T-helper 17 cell (primary cell): ENCODE results near the gene KDM2A. TPM values are rescaled to one million over a fixed set of nuclear protein-coding genes. Genes with fewer than 3 reads are reported as not detected.

Experiments
- ATAC-seq: fragments of 150-1000 bp; cut with Tn5 transposase; 2 replicates; pipeline ENCODE4 v1.10.0; 2021; ENCODE audit warnings: mild to moderate bottlenecking, moderate library complexity
- DNase-seq, 3 donors: peaks; one replicate each; pipeline versions ENCODE4 v3.0.0 to v3.0.0-alpha.2; 2020 to 2021
- H3K9me3 ChIP-seq: one replicate; pipeline ENCODE4 v1.7.0; 2013; ENCODE audit warnings: low read length, mild to moderate bottlenecking; ENCODE audit not compliant: control insufficient read depth, poor library complexity, severe bottlenecking
- H3K27ac Mint-ChIP-seq: one replicate; pipeline ENCODE4 v1.8.0; 2022; ENCODE audit warnings: mild to moderate bottlenecking, moderate library complexity, mixed read lengths
- H3K27me3 Mint-ChIP-seq: one replicate; pipeline ENCODE4 v1.8.0; 2022; ENCODE audit warnings: mixed read lengths
- H3K36me3 Mint-ChIP-seq: one replicate; pipeline ENCODE4 v1.8.0; 2022; ENCODE audit warnings: low read depth, mixed read lengths
- H3K4me1 Mint-ChIP-seq: one replicate; pipeline ENCODE4 v1.8.0; 2022; ENCODE audit warnings: mild to moderate bottlenecking, mixed read lengths
- H3K4me3 Mint-ChIP-seq: one replicate; pipeline ENCODE4 v1.8.0; 2022; ENCODE audit warnings: mild to moderate bottlenecking, moderate library complexity, mixed read lengths
- total RNA-seq, 4 donors: library from RNA in 2 of 4; stranded (reverse) in 2 of 4; gene quantifications; one replicate each; pipeline ENCODE4 v1.2.3 and lab custom pipeline; 2022 to 2026

Gene KDM2A
- total RNA-seq, 2 donors from 2014 or later: 366 to 425 TPM

DNA sequence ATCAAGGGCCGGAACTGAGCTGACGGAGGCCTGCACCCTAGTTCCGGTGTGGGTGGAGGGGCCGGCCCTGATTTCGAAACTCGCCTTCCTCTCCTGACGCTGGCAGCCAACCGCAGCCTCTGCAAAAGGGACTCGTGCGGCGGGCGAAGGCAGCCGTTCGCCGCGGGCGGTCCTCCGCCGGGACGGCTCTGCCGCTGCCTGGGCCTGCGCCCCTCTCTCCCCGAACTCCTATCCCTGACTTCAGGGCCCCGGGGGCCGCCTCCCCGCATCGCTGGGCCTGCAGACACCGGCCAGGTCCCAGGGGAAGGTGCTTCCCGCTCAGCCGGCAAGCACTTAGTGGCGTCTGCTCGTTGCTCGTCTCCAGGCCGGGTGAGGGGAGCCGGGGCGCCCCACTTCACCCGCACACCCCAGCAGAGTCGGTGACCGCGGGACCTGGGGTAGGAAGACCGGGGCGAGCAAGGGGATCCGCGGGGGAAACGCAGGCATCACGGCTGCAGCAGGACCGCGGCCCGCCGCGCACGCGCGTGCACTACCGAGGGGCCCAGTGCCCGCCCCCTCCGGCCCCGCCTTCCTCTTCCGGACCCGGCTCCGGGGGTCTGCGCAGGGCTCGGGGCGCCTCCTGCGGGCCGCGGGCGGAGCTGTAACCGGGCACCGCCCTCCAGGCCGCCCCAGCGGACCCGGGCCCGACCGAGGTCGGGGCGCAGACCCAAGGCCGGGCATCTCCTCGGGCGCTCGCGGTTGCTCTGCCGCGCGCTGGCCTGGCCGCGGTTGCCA, 169.6 kb downstream of the KDM2A start:
- Mint-ChIP-seq H3K27ac (peak overlapping the region; percentile 100), H3K4me1 (peaks cover 50% of the 10 kb centered on the region), H3K27me3 (no peaks in the 10 kb centered on the region), H3K36me3 (no peaks in the 10 kb centered on the region), H3K4me3 (peak overlapping the region; percentile 94)
- DNase-seq (peak; percentile 79 to 89 (median 85)), ATAC-seq (peak; percentile 74)
- H3K9me3 ChIP-seq: no peaks in the 10 kb centered on the region

DNA sequence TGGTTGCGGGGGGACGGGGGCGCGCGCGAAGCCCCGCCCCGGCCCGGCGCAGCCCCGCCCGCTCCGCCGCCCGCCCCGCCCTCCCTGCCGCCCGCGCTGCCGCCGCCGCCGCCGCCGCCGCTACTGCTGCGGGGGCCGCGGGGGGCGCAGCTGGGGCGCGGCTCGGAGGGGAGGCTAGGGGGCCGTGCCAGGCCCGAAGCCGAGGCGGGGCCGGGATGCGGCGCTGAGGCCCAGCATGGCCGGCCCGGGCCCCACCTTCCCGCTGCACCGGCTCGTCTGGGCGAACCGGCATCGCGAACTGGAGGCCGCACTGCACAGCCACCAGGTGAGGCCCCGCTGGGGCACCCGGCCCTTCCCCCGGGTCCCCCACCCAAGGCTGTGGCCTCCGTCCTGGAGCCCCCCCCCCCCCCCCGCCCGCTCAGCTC, 170.2 kb downstream of the KDM2A start, which contains the start of gene ANKRD13D:
Gene ANKRD13D (plus strand): TSS at position 78 of the 425 bp plus-strand sequence. CDS start 158 bp downstream, at position 236.
- ATAC-seq (peak; percentile 47), DNase-seq (no peak)
- H3K9me3 ChIP-seq: no peaks in the 10 kb centered on the region
- peak within 1 kb of the TSS; percentile 95 for H3K4me3 Mint-ChIP-seq
- H3K36me3 Mint-ChIP-seq: no peaks in the 10 kb centered on the region
- peaks cover 54% of the 10 kb centered on the region for H3K4me1 Mint-ChIP-seq
- H3K27me3 Mint-ChIP-seq: no peaks in the 10 kb centered on the region
- H3K27ac Mint-ChIP-seq: peak within 1 kb of the TSS; percentile 100

DNA sequence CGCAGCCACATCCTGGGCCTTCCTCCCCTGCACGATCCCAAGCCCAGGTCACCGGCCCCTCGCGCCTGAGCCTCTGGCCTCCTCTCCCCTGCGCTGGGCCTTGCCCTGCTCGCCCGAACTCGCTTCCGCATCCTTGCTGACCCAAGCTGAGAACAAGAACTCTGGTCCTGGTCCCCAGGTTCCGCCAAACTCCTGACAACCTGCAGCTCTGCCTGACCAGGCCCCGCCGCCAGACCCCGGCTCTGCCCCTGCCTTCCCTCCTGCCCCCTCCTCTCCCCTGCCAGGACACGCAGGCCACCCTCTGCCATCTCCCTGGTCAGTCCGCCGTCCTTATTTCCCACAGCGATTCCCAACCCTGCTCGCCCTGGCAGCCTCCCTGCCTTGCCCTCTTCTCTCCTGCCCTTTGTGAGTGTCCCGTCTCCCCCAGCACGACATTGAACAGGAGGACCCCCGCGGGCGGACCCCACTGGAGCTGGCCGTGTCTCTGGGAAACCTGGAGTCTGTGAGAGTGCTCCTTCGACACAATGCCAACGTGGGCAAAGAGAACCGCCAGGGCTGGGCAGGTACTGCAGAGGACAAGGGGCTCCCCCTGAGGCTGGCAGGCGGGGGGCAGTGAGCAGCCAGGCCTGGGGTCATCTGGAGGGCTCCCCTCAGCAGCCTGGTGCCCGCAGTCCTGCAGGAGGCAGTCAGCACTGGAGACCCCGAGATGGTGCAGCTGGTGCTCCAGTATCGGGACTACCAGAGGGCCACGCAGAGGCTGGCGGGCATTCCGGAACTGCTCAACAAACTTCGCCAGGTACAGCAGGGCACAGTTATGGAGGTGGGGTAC, 170.8 kb downstream of the KDM2A start:
- Mint-ChIP-seq H3K4me1 (peaks cover 55% of the 10 kb centered on the region), H3K27me3 (no peaks in the 10 kb centered on the region), H3K27ac (peak overlapping the region; percentile 83), H3K36me3 (peaks cover under 1% of the 10 kb centered on the region), H3K4me3 (peak overlapping the region; percentile 95)
- no peak for DNase-seq
- no peaks in the 10 kb centered on the region for H3K9me3 ChIP-seq
- no peak for ATAC-seq

DNA sequence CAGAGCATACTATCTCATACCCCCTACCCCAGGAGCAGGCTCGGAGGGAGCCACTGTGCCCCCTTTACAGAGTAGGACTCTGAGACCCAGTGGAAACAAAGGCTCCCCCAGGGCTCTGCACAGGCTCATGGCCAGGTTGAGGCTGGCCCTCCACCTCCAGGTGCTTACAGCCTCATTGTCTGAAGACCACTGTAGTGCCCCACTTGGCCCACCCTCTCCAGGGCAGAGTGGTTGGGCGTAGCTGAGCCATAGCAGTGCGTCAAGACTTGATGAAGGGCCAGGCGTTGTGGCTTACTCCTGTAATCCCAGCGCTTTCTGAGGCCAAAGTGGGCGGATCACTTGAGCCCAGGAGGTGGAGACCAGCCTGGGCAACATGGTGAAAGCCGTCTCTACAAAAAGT, 171.7 kb downstream of the KDM2A start:
- Mint-ChIP-seq H3K36me3 (peaks cover 2% of the 10 kb centered on the region), H3K4me1 (peaks cover 56% of the 10 kb centered on the region), H3K4me3 (peak overlapping the region; percentile 95), H3K27me3 (no peaks in the 10 kb centered on the region), H3K27ac (peak overlapping the region; percentile 94)
- DNase-seq (no peak), ATAC-seq (no peak)
- peaks cover 4% of the 10 kb centered on the region for H3K9me3 ChIP-seq

DNA sequence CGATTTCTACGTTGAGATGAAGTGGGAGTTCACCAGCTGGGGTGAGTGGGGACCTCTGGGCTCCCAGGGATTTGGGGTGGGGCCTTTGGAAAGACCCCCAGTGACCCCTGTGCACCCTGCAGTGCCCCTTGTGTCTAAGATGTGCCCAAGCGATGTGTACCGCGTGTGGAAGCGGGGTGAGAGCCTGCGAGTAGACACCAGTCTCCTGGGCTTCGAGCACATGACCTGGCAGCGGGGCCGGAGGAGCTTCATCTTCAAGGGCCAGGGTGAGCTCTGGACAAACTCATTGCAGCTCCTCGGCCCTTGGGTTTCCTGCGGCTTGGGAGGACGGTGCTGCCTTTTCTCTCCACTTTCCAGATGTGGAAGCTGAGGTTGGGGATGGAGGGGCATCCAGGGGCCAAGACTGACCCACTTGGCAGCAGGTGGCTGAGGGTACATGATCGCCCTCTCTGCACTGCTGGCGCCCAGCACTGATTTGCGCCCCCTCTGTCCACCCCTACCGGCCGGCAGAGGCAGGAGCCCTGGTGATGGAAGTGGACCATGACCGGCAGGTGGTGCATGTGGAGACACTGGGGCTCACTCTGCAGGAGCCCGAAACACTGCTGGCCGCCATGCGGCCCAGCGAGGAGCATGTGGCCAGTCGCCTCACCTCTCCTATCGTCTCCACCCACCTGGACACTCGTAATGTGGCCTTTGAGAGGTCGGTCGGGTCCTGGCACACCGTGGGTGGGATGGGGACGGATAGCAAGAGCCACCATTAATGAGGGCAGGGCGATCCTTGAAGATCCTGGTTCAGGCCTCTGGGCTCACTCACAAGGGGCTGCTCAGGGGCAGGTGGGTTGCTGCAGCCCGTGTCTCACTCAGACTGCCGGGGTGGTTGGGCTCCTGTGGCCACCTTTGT, 172.7 kb downstream of the KDM2A start:
- no peak for DNase-seq
- peaks cover 3% of the 10 kb centered on the region for H3K36me3 Mint-ChIP-seq
- peak overlapping the region; percentile 95 for H3K4me3 Mint-ChIP-seq
- peak overlapping the region; percentile 94 for H3K27ac Mint-ChIP-seq
- H3K9me3 ChIP-seq: peaks cover 6% of the 10 kb centered on the region
- no peaks in the 10 kb centered on the region for H3K27me3 Mint-ChIP-seq
- H3K4me1 Mint-ChIP-seq: peaks cover 52% of the 10 kb centered on the region
- ATAC-seq: no peak

DNA sequence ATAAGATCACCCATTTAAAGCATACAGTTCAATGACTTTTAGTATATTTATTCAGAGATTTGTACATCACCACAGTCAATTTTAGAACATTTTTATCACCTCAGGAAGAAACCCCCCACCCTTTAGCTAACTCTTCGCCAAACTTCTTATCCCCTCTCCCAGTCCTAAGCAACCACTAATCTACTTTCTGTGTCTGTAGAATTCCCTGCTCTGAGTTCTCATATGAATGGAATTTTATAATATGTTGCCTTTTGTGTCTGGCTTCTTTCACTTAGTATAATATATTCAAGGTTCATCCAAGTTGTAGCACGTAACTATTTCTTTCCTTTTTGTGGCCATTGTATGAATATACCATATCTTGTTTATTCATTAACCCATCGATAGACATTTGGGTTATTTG, 173.6 kb downstream of the KDM2A start:
- DNase-seq (no peak), ATAC-seq (no peak)
- Mint-ChIP-seq H3K4me1 (peaks cover 43% of the 10 kb centered on the region), H3K4me3 (peak overlapping the region; percentile 83), H3K27me3 (no peaks in the 10 kb centered on the region), H3K36me3 (peaks cover 6% of the 10 kb centered on the region), H3K27ac (peak overlapping the region; percentile 94)
- H3K9me3 ChIP-seq: peaks cover 6% of the 10 kb centered on the region

DNA sequence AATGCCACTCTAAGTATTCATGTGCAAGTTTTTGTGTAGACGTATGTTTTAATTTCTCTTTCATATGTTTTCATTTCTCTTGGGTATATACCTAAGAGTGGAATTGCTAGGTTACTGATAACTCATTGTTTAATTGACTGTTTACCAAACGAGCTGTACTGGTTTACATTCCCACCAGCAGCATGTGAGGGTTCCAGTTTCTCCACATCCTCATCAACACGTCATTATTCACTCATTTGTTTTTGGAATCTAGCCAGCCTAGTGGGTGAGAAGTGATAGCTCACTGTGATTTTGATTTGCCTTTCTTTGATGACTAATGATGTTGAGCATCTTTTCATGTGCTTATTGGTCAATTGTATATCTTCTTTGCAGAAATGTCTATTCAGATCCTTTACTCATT, 174.0 kb downstream of the KDM2A start:
- Mint-ChIP-seq H3K4me3 (peak overlapping the region; percentile 83), H3K36me3 (peaks cover 6% of the 10 kb centered on the region), H3K27ac (peak overlapping the region; percentile 94), H3K4me1 (peaks cover 40% of the 10 kb centered on the region), H3K27me3 (no peaks in the 10 kb centered on the region)
- peaks cover 6% of the 10 kb centered on the region for H3K9me3 ChIP-seq
- DNase-seq: no peak
- ATAC-seq: no peak

DNA sequence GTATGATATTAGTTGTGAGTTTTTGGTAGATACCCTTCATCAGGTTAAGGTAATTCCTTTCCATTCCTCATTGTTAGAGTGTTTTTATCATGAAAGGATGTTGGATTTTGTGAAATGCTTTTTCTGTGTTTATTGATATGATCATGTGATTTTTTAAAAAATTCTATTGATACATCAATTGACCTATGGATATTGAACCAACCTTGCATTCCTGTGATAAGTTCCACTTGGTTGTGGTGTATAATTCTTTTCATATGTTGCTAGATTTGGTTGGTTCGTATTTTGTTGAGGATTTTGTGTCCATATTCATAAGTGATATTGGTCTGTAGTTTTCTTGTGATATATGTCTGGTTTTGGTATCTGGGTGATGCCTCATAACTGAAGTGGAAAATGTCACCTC, 176.8 kb downstream of the KDM2A start:
- Mint-ChIP-seq H3K4me1 (peaks cover 34% of the 10 kb centered on the region), H3K27me3 (no peaks in the 10 kb centered on the region), H3K4me3 (no peak overlapping the region), H3K36me3 (peaks cover 6% of the 10 kb centered on the region), H3K27ac (peak overlapping the region; percentile 27)
- ATAC-seq (no peak), DNase-seq (no peak)
- H3K9me3 ChIP-seq: peaks cover 6% of the 10 kb centered on the region

DNA sequence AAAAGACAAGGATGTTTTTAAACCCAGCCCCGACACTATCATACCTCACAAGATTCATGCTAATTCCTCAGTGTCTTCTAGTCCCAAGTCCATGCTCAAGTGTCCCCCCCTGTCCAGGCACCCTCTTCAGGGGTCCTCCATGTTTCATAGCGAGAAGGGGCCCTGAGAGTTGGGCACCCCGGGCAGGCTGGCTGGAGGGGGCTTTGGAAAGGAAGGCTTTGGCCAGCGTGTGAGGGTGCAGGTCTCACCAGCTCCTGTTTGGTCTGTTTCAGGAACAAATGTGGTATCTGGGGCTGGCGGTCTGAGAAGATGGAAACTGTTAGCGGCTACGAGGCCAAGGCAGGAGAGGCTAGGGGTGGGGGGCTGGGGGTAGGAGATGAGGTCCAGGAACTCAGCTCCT, 179.7 kb downstream of the KDM2A start:
- DNase-seq (no peak), ATAC-seq (no peak)
- Mint-ChIP-seq H3K27ac (peak overlapping the region; percentile 29), H3K4me3 (no peak overlapping the region), H3K36me3 (peaks cover 6% of the 10 kb centered on the region), H3K4me1 (peaks cover 16% of the 10 kb centered on the region), H3K27me3 (no peaks in the 10 kb centered on the region)
- peaks cover 6% of the 10 kb centered on the region for H3K9me3 ChIP-seq

DNA sequence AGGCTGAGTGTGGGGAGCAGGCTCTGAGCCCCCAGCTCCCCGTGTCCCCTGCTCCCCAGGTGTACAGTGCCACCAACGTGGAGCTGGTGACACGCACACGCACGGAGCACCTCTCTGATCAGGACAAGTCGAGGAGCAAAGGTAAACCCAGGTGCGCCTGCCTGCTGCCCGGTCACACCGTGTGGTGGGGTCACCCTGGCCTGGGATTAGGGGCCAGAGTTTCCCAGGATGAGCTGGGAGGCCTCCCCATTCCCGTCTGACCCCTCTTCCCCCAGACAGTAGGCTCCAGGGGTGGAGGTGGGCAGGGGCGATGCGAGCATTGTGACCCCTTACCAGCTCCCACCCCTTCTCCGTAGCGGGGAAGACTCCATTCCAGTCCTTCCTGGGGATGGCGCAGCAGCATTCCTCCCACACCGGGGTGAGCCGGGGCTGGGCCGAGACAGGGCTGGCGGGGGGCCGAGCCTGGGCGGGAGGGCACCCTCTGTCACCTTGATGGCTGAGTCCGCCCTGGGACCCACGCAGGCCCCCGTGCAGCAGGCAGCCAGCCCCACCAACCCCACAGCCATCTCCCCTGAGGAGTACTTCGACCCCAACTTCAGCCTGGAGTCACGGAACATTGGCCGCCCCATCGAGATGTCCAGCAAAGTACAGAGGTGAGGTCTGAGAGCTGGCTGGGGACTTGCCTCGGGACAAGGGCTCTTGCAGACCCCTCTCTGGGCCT, 180.6 kb downstream of the KDM2A start:
- Mint-ChIP-seq H3K27ac (no peak overlapping the region), H3K36me3 (peaks cover 6% of the 10 kb centered on the region), H3K4me1 (peaks cover 17% of the 10 kb centered on the region), H3K27me3 (no peaks in the 10 kb centered on the region), H3K4me3 (no peak overlapping the region)
- ATAC-seq (no peak), DNase-seq (no peak)
- peaks cover 6% of the 10 kb centered on the region for H3K9me3 ChIP-seq

DNA sequence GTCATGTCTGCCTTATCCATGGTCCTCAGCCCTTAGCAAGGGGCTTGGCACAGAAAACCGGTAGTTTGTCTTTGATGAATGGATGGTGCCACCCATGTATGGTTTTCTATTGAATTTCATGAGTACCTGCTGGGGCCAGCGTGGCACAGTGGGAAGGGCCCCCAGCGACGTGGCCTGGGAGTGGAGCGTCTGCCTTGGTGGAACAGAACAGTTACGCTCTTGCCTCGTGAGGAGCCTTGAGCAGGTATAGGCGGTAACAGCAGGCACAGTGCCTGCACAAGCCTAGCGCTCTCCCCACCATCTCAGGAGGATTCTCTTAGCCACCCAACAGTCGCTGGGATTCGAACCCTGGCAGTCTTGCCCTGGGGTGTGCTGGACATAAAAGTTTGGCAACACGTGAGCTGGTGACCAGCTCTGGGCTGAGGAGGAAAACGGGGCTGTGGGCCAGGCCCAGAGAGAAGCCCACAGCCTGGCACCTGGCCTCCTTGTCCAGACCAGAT, 181.2 kb downstream of the KDM2A start:
- peaks cover 4% of the 10 kb centered on the region for H3K36me3 Mint-ChIP-seq
- peaks cover 6% of the 10 kb centered on the region for H3K9me3 ChIP-seq
- no peaks in the 10 kb centered on the region for H3K27me3 Mint-ChIP-seq
- ATAC-seq: no peak
- H3K4me3 Mint-ChIP-seq: no peak overlapping the region
- H3K4me1 Mint-ChIP-seq: peaks cover 18% of the 10 kb centered on the region
- H3K27ac Mint-ChIP-seq: no peak overlapping the region
- no peak for DNase-seq

DNA sequence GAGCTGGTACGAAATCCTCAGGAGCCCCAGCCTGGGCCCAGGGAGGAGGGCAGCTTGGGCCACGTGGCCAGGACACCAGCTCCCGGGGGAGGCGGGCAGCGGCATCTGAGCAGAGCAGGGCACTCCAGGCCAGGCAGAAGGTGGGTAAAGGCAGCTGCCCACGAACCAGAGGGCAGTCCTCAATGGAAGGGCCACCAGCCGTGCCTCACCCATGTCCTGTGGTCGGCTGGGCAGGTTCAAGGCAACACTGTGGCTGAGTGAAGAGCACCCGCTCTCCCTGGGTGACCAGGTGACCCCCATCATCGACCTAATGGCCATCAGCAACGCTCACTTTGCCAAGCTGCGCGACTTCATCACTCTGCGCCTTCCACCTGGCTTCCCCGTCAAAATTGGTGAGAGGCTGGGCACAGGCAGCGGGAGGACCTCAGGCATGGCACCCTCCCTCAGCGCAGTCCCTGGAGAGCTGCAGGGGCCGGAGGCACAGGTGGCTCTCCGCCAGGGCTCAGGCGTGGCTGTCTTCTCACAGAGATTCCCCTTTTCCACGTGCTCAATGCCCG, 181.8 kb downstream of the KDM2A start:
- H3K4me3 Mint-ChIP-seq: no peak overlapping the region
- H3K27me3 Mint-ChIP-seq: no peaks in the 10 kb centered on the region
- peaks cover 1% of the 10 kb centered on the region for H3K9me3 ChIP-seq
- H3K4me1 Mint-ChIP-seq: peaks cover 18% of the 10 kb centered on the region
- H3K27ac Mint-ChIP-seq: no peak overlapping the region
- DNase-seq (peak in 1 of 3 donors; percentile 7), ATAC-seq (no peak)
- peaks cover 4% of the 10 kb centered on the region for H3K36me3 Mint-ChIP-seq
